Esophagus muscularis mucosa (tissue), 3 donors: Measurements from ENCODE around the gene TMEM87B.

Source experiments
- POLR2A ChIP-seq: fragments of 450-650 bp; IDR thresholded peaks from one replicate; pipeline ENCODE4 v1.6.1; 2017; ENCODE audit warnings: antibody characterized with exemption, moderate library complexity, mild to moderate bottlenecking, low read depth
- TF ChIP-seq, protein P1 (sequence below), 3 experiments: fragments of 200-600 bp in 2 of 3; fragments of 450-650 bp in 1 of 3; sonication (generic) in 2 of 3; IDR thresholded peaks; one replicate each; pipeline ENCODE4 v1.5.1; 2017 to 2019; ENCODE audit warnings: antibody characterized with exemption in 3 of 3, mild to moderate bottlenecking in 2 of 3, moderate library complexity in 1 of 3

DNA sequence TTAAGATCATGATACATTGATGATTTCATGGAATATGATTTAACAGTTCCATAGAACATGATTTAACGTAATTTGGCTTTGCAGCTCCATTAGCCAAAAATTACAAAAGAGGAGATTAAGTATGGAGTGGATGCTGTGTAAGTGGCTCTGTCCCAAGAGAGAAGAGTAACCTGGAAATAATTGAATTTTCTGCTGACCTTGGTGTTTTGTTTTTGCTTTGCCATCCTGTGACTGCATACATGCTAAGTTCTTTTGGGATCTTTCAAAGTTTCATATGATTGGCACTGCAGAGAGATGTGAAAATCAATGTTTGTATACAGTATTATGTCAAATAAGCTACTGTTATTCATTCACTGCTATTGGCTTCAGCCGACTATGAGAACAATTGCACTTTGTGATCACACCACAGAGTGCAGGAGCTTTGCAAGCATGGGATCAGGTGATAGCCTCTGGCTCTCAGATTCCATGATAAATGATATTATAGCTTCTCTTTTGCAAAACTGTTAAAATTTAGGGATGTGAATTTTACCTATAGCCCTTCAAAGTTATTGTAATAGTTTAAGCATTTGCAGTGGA, 46.1 kb upstream of the TMEM87B start:
- TF ChIP-seq, protein P1, sequence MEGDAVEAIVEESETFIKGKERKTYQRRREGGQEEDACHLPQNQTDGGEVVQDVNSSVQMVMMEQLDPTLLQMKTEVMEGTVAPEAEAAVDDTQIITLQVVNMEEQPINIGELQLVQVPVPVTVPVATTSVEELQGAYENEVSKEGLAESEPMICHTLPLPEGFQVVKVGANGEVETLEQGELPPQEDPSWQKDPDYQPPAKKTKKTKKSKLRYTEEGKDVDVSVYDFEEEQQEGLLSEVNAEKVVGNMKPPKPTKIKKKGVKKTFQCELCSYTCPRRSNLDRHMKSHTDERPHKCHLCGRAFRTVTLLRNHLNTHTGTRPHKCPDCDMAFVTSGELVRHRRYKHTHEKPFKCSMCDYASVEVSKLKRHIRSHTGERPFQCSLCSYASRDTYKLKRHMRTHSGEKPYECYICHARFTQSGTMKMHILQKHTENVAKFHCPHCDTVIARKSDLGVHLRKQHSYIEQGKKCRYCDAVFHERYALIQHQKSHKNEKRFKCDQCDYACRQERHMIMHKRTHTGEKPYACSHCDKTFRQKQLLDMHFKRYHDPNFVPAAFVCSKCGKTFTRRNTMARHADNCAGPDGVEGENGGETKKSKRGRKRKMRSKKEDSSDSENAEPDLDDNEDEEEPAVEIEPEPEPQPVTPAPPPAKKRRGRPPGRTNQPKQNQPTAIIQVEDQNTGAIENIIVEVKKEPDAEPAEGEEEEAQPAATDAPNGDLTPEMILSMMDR (IDR thresholded peaks at IDR 0.05): no peak
- TF ChIP-seq POLR2A: no peak
